ENCODE data around the gene AP3B1.

DNA sequence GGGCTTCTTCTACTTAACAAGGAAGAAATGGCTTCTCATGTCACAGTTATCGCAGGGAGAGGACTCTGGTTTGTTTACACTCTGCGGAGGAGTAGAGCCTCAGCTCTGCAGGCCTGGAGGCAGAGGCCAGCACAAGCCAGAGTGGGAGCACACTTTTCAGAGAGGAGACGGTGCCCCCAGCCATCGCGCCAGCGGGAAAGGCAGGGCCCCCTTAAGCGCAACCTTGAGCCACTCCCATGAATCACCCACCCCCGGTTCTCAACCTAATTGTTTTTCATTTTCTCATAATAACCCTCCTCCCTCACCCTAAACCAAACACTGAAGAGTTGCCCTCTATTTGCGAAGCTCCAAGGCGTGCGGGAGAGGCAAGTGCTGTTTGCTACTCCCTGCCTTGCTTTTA lies 309.9 kb downstream of the AP3B1 start:
- TF ChIP-seq, protein P1, sequence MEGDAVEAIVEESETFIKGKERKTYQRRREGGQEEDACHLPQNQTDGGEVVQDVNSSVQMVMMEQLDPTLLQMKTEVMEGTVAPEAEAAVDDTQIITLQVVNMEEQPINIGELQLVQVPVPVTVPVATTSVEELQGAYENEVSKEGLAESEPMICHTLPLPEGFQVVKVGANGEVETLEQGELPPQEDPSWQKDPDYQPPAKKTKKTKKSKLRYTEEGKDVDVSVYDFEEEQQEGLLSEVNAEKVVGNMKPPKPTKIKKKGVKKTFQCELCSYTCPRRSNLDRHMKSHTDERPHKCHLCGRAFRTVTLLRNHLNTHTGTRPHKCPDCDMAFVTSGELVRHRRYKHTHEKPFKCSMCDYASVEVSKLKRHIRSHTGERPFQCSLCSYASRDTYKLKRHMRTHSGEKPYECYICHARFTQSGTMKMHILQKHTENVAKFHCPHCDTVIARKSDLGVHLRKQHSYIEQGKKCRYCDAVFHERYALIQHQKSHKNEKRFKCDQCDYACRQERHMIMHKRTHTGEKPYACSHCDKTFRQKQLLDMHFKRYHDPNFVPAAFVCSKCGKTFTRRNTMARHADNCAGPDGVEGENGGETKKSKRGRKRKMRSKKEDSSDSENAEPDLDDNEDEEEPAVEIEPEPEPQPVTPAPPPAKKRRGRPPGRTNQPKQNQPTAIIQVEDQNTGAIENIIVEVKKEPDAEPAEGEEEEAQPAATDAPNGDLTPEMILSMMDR (IDR thresholded peaks at IDR 0.05): no peak
- TF ChIP-seq POLR2A (IDR thresholded peaks at IDR 0.05): no peak
- TF ChIP-seq POLR2AphosphoS5 (IDR thresholded peaks at IDR 0.05): no peak
